ENCODE measurements around the gene ARL5A.

Gene ARL5A

DNA sequence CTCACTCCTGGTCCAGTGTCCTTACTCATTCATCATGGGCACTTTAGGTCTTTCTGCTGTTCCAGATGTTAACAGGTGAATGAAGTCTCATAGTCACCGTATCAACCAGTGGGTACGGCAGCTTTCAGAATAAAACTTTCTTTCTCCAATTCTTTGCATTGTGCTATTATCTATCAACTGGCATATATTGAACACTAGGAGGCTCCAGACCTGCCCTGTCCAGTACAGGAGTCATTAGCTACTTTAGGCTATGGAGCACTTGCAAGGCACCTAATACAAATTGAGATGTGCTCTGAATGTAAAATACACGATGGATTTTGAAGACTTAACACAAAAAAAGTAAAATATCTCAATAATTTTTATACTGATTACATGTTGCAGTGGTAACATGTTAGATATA is 50.7 kb downstream of the ARL5A start:
- Histone ChIP-seq H3K36me3 (replicated peaks) (peaks cover 3% of the 10 kb centered on the region), H3K27ac (no peak overlapping the region), H3K27me3 (replicated peaks) (no peaks in the 10 kb centered on the region), H3K4me3 (ENCODE audit: low read depth, low read length) (no peak overlapping the region)
- no peak for DNase-seq
- in situ Hi-C loops (cut with HindIII; ENCODE audit: low pct_ligation_motif_present, low sequenced_read_pairs), result no loop called here
- TF ChIP-seq, protein P1, sequence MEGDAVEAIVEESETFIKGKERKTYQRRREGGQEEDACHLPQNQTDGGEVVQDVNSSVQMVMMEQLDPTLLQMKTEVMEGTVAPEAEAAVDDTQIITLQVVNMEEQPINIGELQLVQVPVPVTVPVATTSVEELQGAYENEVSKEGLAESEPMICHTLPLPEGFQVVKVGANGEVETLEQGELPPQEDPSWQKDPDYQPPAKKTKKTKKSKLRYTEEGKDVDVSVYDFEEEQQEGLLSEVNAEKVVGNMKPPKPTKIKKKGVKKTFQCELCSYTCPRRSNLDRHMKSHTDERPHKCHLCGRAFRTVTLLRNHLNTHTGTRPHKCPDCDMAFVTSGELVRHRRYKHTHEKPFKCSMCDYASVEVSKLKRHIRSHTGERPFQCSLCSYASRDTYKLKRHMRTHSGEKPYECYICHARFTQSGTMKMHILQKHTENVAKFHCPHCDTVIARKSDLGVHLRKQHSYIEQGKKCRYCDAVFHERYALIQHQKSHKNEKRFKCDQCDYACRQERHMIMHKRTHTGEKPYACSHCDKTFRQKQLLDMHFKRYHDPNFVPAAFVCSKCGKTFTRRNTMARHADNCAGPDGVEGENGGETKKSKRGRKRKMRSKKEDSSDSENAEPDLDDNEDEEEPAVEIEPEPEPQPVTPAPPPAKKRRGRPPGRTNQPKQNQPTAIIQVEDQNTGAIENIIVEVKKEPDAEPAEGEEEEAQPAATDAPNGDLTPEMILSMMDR (IDR thresholded peaks at IDR 0.05; ENCODE audit: low read depth, low read length, missing control alignments), result peak; percentile 40

GRCh38 chr2:151776367-151776766 is 51.9 kb downstream of the ARL5A start:
- H3K27ac ChIP-seq, result no peak overlapping the region

DNA sequence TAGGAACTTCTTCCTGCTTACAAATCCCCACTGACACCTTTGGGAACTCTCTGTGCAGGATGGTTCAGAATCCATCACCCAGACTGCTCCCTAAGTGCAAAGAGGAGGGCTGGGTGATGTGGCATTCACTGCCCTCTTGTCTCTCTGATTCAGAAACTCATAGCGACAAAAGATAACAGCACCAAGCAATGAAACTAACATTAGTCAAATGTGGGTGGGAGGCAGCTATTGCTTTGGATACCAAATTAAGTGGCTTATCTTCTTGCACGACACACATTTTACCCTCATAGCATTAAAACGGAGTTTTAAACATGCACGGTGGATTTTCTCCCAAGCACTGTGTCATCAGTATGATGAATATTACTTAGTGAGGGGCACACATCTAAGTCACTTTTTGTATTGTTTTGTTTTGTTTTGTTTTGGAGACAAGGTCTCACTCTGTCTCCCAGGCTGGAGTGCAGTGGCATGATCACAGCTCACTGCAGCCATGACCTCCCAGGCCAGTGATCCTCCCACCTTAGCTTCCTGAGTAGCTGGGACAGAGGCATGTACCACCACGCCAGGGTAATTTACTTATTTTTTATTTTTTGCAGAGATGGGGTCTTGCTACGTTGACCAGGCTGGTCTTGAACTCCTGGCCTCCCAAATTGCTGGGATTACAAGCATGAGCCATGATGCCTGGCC is 53.0 kb downstream of the ARL5A start:
- Histone ChIP-seq H3K27me3 (replicated peaks) (no peaks in the 10 kb centered on the region), H3K4me3 (ENCODE audit: low read depth, low read length) (no peak overlapping the region), H3K36me3 (replicated peaks) (peaks cover 3% of the 10 kb centered on the region), H3K27ac (peak overlapping the region; percentile 89)
- peak; percentile 72 for DNase-seq
- TF ChIP-seq, protein P1 (IDR thresholded peaks at IDR 0.05; ENCODE audit: low read depth, low read length, missing control alignments), result no peak
- in situ Hi-C loops (cut with HindIII; ENCODE audit: low pct_ligation_motif_present, low sequenced_read_pairs), result no loop called here

More at GRCh38 chr2:151776367-151776766, 51.9 kb downstream of the ARL5A start:
- peaks cover 3% of the 10 kb centered on the region for H3K36me3 ChIP-seq (replicated peaks)
- TF ChIP-seq, protein P1 (IDR thresholded peaks at IDR 0.05; ENCODE audit: low read depth, low read length, missing control alignments), result no peak
- no peaks in the 10 kb centered on the region for H3K27me3 ChIP-seq (replicated peaks)
- in situ Hi-C loops (cut with HindIII; ENCODE audit: low pct_ligation_motif_present, low sequenced_read_pairs), result no loop called here
- H3K4me3 ChIP-seq (ENCODE audit: low read depth, low read length), result no peak overlapping the region
- DNase-seq, result no peak

DNA sequence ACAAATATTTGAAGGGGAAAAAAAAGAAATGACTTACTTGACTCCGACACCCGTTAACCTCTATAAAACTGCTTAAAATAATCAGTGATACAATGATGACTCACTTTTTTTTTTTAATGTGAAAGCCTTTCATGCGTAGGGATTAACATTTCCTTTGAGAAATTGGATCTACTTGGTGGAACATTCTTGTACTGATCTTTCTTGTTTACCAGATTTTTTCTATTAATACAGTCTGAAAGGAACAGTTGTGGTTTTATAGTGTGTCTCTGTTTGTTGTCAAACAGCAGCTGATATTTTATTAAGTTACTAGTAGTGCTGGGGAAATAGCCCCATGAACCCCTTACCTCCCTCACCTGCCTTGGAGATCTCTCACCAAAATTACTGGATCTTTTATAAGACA is 53.7 kb downstream of the ARL5A start:
- Histone ChIP-seq H3K27ac (peak overlapping the region; percentile 89), H3K27me3 (replicated peaks) (no peaks in the 10 kb centered on the region), H3K36me3 (replicated peaks) (peaks cover 3% of the 10 kb centered on the region), H3K4me3 (ENCODE audit: low read depth, low read length) (no peak overlapping the region)
- TF ChIP-seq, protein P1 (IDR thresholded peaks at IDR 0.05; ENCODE audit: low read depth, low read length, missing control alignments), result no peak
- DNase-seq, result no peak
- in situ Hi-C loops (cut with HindIII; ENCODE audit: low pct_ligation_motif_present, low sequenced_read_pairs), result no loop called here

GRCh38 chr2:151771599-151772358 is 56.4 kb downstream of the ARL5A start:
- in situ Hi-C loops (cut with HindIII; ENCODE audit: low pct_ligation_motif_present, low sequenced_read_pairs), result no loop called here
- Histone ChIP-seq H3K27ac (no peak overlapping the region), H3K4me3 (ENCODE audit: low read depth, low read length) (no peak overlapping the region), H3K27me3 (replicated peaks) (no peaks in the 10 kb centered on the region), H3K36me3 (replicated peaks) (no peaks in the 10 kb centered on the region)
- TF ChIP-seq, protein P1 (IDR thresholded peaks at IDR 0.05; ENCODE audit: low read depth, low read length, missing control alignments), result no peak
- DNase-seq, result no peak

Data from brain microvascular endothelial cell (primary cell).